Cardiac fibroblast (primary cell): ENCODE data around the gene JCAD.

Experiments
- DNase-seq, 2 donors: peaks; one replicate each; pipeline versions ENCODE4 v3.0.0 to v3.0.0-alpha.2; 2010; ENCODE audit warnings: low read depth in 2 of 2
- H3K4me3 ChIP-seq, 2 donors: replicated peaks in 1 of 2; 1 replicate in 1 of 2; 2 replicates in 1 of 2; pipeline ENCODE4 v1.5.1; 2011; ENCODE audit warnings: low read depth in 2 of 2, low read length in 2 of 2, mild to moderate bottlenecking in 2 of 2, moderate library complexity in 1 of 2
- TF ChIP-seq, protein P1 (sequence below): IDR thresholded peaks from one replicate; pipeline ENCODE4 v1.5.1; 2011; ENCODE audit warnings: low read depth, mild to moderate bottlenecking, low read length, inconsistent platforms

Gene JCAD

GRCh38 chr10:30040597-30040996, 18.8 kb downstream of the JCAD start:
- TF ChIP-seq, protein P1, sequence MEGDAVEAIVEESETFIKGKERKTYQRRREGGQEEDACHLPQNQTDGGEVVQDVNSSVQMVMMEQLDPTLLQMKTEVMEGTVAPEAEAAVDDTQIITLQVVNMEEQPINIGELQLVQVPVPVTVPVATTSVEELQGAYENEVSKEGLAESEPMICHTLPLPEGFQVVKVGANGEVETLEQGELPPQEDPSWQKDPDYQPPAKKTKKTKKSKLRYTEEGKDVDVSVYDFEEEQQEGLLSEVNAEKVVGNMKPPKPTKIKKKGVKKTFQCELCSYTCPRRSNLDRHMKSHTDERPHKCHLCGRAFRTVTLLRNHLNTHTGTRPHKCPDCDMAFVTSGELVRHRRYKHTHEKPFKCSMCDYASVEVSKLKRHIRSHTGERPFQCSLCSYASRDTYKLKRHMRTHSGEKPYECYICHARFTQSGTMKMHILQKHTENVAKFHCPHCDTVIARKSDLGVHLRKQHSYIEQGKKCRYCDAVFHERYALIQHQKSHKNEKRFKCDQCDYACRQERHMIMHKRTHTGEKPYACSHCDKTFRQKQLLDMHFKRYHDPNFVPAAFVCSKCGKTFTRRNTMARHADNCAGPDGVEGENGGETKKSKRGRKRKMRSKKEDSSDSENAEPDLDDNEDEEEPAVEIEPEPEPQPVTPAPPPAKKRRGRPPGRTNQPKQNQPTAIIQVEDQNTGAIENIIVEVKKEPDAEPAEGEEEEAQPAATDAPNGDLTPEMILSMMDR, result no peak
- no peak for DNase-seq
- H3K4me3 ChIP-seq, result no peak overlapping the region

DNA sequence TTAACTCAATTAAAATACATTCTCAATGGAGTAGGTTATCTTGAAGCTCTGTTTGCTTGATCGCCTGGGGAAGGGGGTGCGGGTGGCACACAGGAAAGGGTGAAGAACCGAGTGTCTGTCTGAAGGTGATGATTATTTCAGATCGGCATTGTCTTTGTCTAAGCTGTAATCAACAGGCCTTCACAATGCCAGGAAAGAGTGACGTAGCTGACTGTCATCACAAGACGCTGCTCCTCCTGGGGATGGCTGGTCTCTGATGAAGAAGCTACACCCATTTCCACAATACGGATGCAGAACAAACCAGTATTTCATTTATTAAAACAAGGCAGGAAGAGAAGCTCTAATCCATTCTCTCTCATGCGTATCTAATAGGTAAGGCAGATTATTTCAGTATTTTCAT, 19.4 kb downstream of the JCAD start:
- TF ChIP-seq, protein P1, result no peak
- DNase-seq, result no peak

DNA sequence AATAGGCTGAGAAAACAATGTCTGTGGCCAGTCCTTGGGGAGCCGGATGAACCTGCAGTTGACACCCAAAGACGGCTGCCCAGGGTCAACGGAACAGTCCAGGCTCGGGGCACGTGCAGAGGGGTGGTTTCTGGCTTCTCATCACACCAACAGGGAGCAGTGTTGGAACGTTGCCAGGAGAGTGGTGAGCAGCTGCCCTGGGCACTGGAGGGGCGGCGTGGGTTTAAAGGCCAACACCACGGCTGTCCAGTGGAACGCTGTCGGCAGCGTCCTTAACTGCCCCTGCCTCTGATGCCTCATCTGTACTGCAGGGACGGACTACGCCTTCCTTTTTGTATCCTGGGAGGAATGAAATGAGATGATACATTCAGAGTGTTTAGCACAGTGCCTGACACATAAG, 19.8 kb downstream of the JCAD start:
- DNase-seq, result no peak
- no peak overlapping the region for H3K4me3 ChIP-seq
- TF ChIP-seq, protein P1, result no peak

More for the DNA sequence above, 19.4 kb downstream of the JCAD start:
- H3K4me3 ChIP-seq, result no peak overlapping the region

- no peak for DNase-seq
- H3K4me3 ChIP-seq, result no peak overlapping the region
- TF ChIP-seq, protein P1, result no peak
Observed at GRCh38 chr10:30038781-30039536, 20.4 kb downstream of the JCAD start.

GRCh38 chr10:30037620-30038336, 21.6 kb downstream of the JCAD start:
- TF ChIP-seq, protein P1, result no peak
- H3K4me3 ChIP-seq, result no peak overlapping the region

DNA sequence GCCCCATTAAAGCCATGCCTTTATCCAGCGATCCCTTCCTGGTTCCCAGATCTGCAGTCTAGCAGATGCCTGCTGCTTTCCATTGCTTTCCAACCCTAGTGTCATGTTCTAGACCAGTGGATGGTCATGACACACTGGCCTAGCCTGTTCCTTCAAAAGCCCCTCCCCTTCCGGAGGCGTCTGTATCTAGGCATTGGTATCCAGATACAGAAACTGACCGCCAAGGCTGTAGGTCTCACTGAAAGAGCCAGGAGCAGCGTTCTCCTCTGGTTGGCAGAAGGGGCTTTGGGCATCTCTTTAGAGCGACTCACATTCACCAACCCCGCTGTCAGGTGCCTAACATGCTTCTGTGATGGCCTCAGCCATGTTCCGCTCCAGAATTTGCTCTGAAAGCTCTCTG, 22.6 kb downstream of the JCAD start:
- H3K4me3 ChIP-seq, result no peak overlapping the region
- no peak for DNase-seq
- TF ChIP-seq, protein P1, result no peak

More at GRCh38 chr10:30037620-30038336, 21.6 kb downstream of the JCAD start:
- DNase-seq, result no peak
